ENCODE measurements around the gene RBM10. TPM values are rescaled to one million over a fixed set of nuclear protein-coding genes. Genes with fewer than 3 reads are reported as not detected.

The RBM10 gene
- total and polyA plus RNA-seq, 2 of the 13 experiments (the other 11 are each of a cell fraction or from before 2014, with no cell fraction given) = 15.9 to 43.1 TPM

- TF ChIP-seq ZNF609 (CRISPR knock-in tag; IDR thresholded peaks at IDR 0.05; ENCODE audit: borderline replicate concordance) (0 out of 2 replicates have a peak, but pooled peaks have one; percentile 20), ZNF589 (CRISPR knock-in tag; conservative IDR thresholded peaks at IDR 0.05) (no peak), MYC (CRISPR knock-in tag; IDR thresholded peaks at IDR 0.05; ENCODE audit: borderline replicate concordance) (peak; percentile 39; the same call in 1 of the 2 replicates), PPARG (CRISPR knock-in tag; conservative IDR thresholded peaks at IDR 0.05) (no peak), PRMT3 (CRISPR knock-in tag; IDR thresholded peaks at IDR 0.05; ENCODE audit: borderline replicate concordance, low read depth) (no peak), PAXIP1 (CRISPR knock-in tag; conservative IDR thresholded peaks at IDR 0.05) (0 out of 2 replicates have a peak, but pooled peaks have one; percentile 10), ZNF138 (CRISPR knock-in tag; IDR thresholded peaks at IDR 0.05; ENCODE audit: low read depth) (no peak), ZKSCAN8 (CRISPR knock-in tag; IDR thresholded peaks at IDR 0.05; ENCODE audit: borderline replicate concordance) (no peak), ZNF549 (CRISPR knock-in tag; IDR thresholded peaks at IDR 0.05) (no peak), THAP7 (CRISPR knock-in tag; IDR thresholded peaks at IDR 0.05) (0 out of 2 replicates have a peak, but pooled peaks have one; percentile 28), ARHGAP35 (CRISPR knock-in tag; IDR thresholded peaks at IDR 0.05; ENCODE audit: borderline replicate concordance) (no peak), RFX5 (IDR thresholded peaks at IDR 0.05; ENCODE audit: low read depth, low read length) (peak; percentile 53), ZNF883 (CRISPR knock-in tag; IDR thresholded peaks at IDR 0.05; ENCODE audit: not compliant biosample characterization) (no peak), MTF1 (CRISPR knock-in tag; IDR thresholded peaks at IDR 0.05) (no peak), NCOR1 (IDR thresholded peaks at IDR 0.05; ENCODE audit: borderline replicate concordance, low read length) (no peak), ZSCAN25 (CRISPR knock-in tag; IDR thresholded peaks at IDR 0.05) (no peak), THYN1 (CRISPR knock-in tag; IDR thresholded peaks at IDR 0.05; ENCODE audit: borderline replicate concordance, low read depth) (no peak), KDM6A (CRISPR knock-in tag; IDR thresholded peaks at IDR 0.05; ENCODE audit: low read depth) (no peak), FOXJ3 (CRISPR knock-in tag; IDR thresholded peaks at IDR 0.05; ENCODE audit: borderline replicate concordance) (no peak)
Observed at GRCh38 chrX:47144626-47145394, at the start of gene RBM10, which contains the start of gene NDUFB11 (continued).

All from HepG2 (cell line).